ENCODE measurements around the gene EFCAB12. TPM values are rescaled to one million over a fixed set of nuclear protein-coding genes. Genes with fewer than 3 reads are reported as not detected.
"Not testable (repeated sequence)": the region's sequence is repeated elsewhere in the genome, so short reads cannot be mapped to it uniquely, and the experiment has no call there.

EFCAB12 gene
- total RNA-seq, 1 experiment from 2014 or later, result 0.08 TPM

DNA sequence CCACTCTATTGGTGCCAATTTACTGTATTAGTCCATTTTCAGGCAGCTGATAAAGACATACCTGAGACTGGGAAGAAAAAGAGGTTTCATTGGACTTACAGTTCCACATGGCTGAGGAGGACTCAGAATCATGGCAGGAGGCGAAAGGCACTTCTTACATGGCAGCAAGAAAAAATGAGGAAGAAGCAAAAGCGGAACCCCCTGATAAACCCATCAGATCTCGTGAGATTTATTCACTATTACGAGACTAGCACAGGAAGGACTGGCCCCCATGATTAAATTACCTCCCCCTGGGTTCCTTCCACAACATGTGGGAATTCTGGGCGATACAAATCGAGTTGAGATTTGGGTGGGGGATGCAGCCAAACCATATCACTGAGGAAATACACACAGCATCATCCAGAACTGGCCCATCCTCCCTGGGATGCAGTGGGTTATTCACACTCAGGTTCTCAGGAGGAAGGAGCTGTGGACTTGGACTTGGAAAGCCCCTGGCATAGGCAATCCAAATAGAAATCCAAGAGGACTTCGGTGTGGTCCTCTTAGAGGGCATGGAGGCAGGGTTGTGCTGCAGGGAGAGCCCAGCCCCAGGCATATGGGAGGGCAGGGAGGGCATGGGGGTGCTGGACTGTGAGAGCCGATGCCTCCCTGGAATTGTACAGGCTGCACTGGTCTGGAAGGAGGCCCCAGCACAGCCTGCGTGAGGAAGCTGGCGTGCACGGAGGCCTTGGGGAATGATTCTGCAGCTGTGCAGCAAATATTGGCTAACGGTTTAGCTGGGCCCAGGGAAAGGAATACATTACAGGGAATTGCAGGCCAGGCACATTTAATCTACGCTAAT lies 62.9 kb downstream of the EFCAB12 start:
- in situ Hi-C loops (cut with HindIII; ENCODE audit: low pct_unique_long_range_greater_than_20kb, low sequenced_read_pairs), result no loop called here
- no peak for DNase-seq (ENCODE audit: low read depth, low spot score)

GRCh38 chr3:129364811-129365210 lies 63.6 kb downstream of the EFCAB12 start:
- DNase-seq (ENCODE audit: low read depth, low spot score); in situ Hi-C loops (cut with HindIII; ENCODE audit: low pct_unique_long_range_greater_than_20kb, low sequenced_read_pairs): not testable (repeated sequence)

- in situ Hi-C loops (cut with HindIII; ENCODE audit: low pct_unique_long_range_greater_than_20kb, low sequenced_read_pairs); DNase-seq (ENCODE audit: low read depth, low spot score): not testable (repeated sequence)
These were observed 65.1 kb downstream of the EFCAB12 start for GRCh38 chr3:129363356-129363755.

- in situ Hi-C loops (cut with HindIII; ENCODE audit: low pct_unique_long_range_greater_than_20kb, low sequenced_read_pairs), result no loop called here
- DNase-seq (ENCODE audit: low read depth, low spot score), result no peak
These were observed 67.6 kb downstream of the EFCAB12 start for GRCh38 chr3:129360705-129361460.

- in situ Hi-C loops (cut with HindIII; ENCODE audit: low pct_unique_long_range_greater_than_20kb, low sequenced_read_pairs), result no loop called here
- DNase-seq (ENCODE audit: low read depth, low spot score), result no peak
These were observed 68.2 kb downstream of the EFCAB12 start for GRCh38 chr3:129360171-129360611.

DNA sequence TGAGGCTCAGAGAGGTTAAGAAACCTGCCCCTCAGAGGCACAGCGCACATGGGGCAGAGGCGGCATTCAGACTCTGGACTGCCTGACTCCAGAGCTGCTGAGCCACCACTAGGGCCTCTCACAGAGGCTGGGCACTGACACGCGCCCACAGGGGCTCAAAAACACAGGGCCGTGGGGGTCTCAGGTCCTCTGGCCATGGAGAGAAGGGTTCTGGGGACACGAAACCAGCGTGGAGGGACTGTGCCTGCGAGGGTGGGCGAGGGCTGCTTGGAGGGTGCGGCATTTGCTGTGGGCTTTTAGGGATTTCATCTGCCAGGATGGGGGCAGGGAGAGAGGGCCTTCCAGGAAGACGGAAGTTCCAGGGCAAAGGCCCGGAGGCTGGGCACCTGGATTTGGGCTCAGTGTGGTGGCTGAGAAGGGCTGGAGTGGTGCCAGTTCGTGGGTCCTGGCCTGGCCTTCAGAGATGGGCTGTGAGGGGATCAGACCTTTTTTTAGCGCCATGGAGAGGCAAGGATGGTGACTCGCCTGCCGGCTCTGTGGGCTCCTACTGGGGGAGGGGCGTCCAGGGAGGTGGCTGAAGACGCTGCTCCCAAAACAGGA lies 69.6 kb downstream of the EFCAB12 start:
- in situ Hi-C loops (cut with HindIII; ENCODE audit: low pct_unique_long_range_greater_than_20kb, low sequenced_read_pairs), result no loop called here
- no peak for DNase-seq (ENCODE audit: low read depth, low spot score)

DNA sequence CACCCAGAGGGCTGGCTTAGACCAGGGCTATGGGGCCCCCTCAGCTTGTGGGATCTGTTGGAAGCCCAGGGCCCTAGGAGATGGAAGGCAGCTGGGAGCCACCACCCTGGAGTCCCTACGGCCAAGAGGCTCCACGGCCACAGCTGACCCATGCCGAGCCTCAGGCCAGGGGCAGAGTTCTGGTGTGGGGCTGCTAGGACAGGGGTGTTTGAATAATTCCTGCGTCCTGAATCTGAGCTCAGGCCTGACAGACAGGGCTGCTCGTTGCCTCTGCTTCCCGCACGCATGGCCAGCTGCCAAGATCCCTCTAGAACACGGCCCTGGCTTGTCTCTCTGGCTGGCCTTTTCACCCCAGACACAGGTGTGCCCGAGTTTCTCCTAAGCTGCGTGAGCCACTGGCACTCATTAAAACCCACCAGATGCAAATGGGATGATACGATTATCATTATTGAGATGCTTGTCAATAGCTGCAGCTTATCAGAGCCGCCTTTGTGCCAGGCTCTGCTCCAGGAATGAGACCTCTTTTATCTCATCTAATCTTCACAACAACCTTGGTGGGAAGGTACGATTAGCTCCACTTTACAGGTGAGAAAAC lies 70.2 kb downstream of the EFCAB12 start:
- in situ Hi-C loops (cut with HindIII; ENCODE audit: low pct_unique_long_range_greater_than_20kb, low sequenced_read_pairs), result no loop called here
- no peak for DNase-seq (ENCODE audit: low read depth, low spot score)

DNA sequence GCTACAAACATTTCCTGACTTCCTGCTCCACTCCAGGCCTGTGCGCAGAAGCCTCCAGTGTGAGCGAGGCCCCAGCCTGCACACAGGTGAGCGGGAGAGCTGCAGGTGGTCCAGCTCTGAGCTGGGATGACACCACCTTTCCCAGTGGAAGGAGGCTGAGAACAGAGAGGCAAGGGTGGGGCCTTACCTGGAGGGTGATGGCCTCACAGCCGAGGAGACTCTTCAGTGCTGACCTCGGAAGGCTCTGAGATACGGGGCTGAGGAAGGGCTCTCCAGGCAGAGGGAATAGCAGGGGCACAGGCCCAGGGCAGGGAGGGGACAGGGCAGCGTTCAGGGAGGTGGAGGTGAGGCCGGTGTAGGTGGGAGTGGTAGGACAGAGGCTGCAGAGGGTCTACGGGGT lies 70.8 kb downstream of the EFCAB12 start:
- in situ Hi-C loops (cut with HindIII; ENCODE audit: low pct_unique_long_range_greater_than_20kb, low sequenced_read_pairs), result no loop called here
- DNase-seq (ENCODE audit: low read depth, low spot score), result no peak

- in situ Hi-C loops (cut with HindIII; ENCODE audit: low pct_unique_long_range_greater_than_20kb, low sequenced_read_pairs), result no loop called here
- no peak for DNase-seq (ENCODE audit: low read depth, low spot score)
These were observed 71.5 kb downstream of the EFCAB12 start for GRCh38 chr3:129356756-129357425.

DNA sequence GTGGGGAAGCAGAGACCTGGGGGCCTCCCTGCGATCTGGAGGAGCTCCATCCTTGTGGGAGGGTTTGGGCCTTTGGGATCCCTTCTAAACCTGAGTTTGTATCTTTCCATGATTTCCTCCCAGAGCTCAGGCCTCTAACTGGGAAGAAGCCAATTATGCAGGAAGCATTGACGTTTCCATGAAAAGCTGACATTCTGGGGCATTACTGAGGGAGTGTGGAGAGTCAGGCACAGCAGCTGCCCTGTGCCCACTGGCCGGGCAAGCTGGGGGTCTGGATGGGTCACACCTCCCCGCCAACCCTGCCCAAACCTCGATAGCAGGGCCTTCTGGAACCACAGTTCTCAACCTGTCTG lies 74.9 kb downstream of the EFCAB12 start:
- in situ Hi-C loops (cut with HindIII; ENCODE audit: low pct_unique_long_range_greater_than_20kb, low sequenced_read_pairs), result no loop called here
- no peak for DNase-seq (ENCODE audit: low read depth, low spot score)

GRCh38 chr3:129352650-129353588 lies 75.5 kb downstream of the EFCAB12 start:
- in situ Hi-C loops (cut with HindIII; ENCODE audit: low pct_unique_long_range_greater_than_20kb, low sequenced_read_pairs), result no loop called here
- no peak for DNase-seq (ENCODE audit: low read depth, low spot score)

- in situ Hi-C loops (cut with HindIII; ENCODE audit: low pct_unique_long_range_greater_than_20kb, low sequenced_read_pairs), result no loop called here
- DNase-seq (ENCODE audit: low read depth, low spot score), result no peak
These were observed 76.4 kb downstream of the EFCAB12 start for GRCh38 chr3:129352045-129352444.

Small RNA genes within 50 kb of the gene (small RNA-seq; reads per million reads assigned to genes)
- gene SNORA7B, result 4.0 to 73.2 reads per million in 2 experiments

Other genes with a start within 250 kb of the EFCAB12 start
- 396 and 418 TPM in 2 replicates for gene CNBP, start 244.7 kb downstream of the EFCAB12 start, total RNA-seq (2014; rRNA removed; shearing (Covaris generic))
- 205 and 216 TPM in 2 replicates for gene COPG1, start 179.0 kb downstream of the EFCAB12 start, total RNA-seq (2014; rRNA removed; shearing (Covaris generic))
- gene HMCES, start 149.8 kb downstream of the EFCAB12 start, total RNA-seq (2014; rRNA removed; shearing (Covaris generic)), result 20.5 and 26.6 TPM in 2 replicates
- 16.2 and 18.5 TPM in 2 replicates for gene MBD4, start 11.3 kb upstream of the EFCAB12 start, total RNA-seq (2014; rRNA removed; shearing (Covaris generic))
- 6.4 and 8.6 TPM in 2 replicates for gene IFT122, start 11.6 kb upstream of the EFCAB12 start, total RNA-seq (2014; rRNA removed; shearing (Covaris generic))
- gene RHO, start 100.0 kb upstream of the EFCAB12 start, total RNA-seq (2014; rRNA removed; shearing (Covaris generic)), result not detected in 2 replicates
- not detected in 2 replicates for gene H1-8, start 114.5 kb upstream of the EFCAB12 start, total RNA-seq (2014; rRNA removed; shearing (Covaris generic))
- gene PLXND1, start 178.0 kb upstream of the EFCAB12 start, total RNA-seq (2014; rRNA removed; shearing (Covaris generic)), result 17.6 and 21.8 TPM in 2 replicates